Spleen (tissue), 7 donors: ENCODE data around the gene TMEM204.

ENCODE experiments used
- CTCF ChIP-seq, 11 experiments: fragments of 200-600 bp in 7 of 11; fragments of 450-650 bp in 4 of 11; sonication (generic) in 4 of 11; IDR thresholded peaks in 8 of 11; conservative IDR thresholded peaks in 3 of 11; 1 replicate in 7 of 11; 2 replicates in 4 of 11; pipeline versions ENCODE4 v1.4.0 to v1.8.0; 2016 to 2021; ENCODE audit warnings: antibody characterized with exemption in 11 of 11, inconsistent platforms in 4 of 11, mild to moderate bottlenecking in 1 of 11
- POLR2A ChIP-seq, 3 donors: fragments of 450-650 bp; IDR thresholded peaks; one replicate each; pipeline ENCODE4 v1.5.1; 2017; ENCODE audit warnings: antibody characterized with exemption in 3 of 3, mild to moderate bottlenecking in 1 of 3
- donor health status: DM: no; HTN: no; CAD: no; lungs with moderate emphysema.
- donor health status: DM: no; HTN: no; CAD: no.
- donor health status: DM: no; HTN: no; CAD: no.

- TF ChIP-seq CTCF (IDR thresholded peaks at IDR 0.05 in 8 of 11, conservative IDR thresholded peaks at IDR 0.05 in 3 of 11): peak in 6 of 11 experiments; percentile 18 to 58 (median 35)
- no peak for TF ChIP-seq POLR2A (IDR thresholded peaks at IDR 0.05)
These were observed 30.9 kb downstream of the TMEM204 start for GRCh38 chr16:1564325-1564724.
